ENCODE measurements around the gene TCF7L1.

The TCF7L1 gene

GRCh38 chr2:85230679-85231467 is 97.7 kb downstream of the TCF7L1 start:
- no peak for DNase-seq (ENCODE audit: low read depth)

DNA sequence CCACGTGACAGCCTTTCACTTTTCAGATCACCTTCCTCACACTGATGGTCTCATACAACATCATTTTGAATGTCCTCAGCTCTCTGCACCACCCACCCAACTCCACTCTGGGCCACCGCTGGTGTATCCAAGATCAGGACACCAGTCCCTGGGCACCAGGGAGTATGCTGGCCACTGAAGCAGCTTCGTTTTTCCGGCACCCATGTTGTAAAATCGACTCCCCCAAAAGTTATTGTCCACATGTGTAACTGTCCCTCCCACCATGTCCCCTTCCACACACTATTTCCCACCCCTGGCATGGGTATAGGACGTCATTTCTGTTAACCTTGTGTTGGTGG is 98.2 kb downstream of the TCF7L1 start:
- DNase-seq (ENCODE audit: low read depth), result no peak

DNA sequence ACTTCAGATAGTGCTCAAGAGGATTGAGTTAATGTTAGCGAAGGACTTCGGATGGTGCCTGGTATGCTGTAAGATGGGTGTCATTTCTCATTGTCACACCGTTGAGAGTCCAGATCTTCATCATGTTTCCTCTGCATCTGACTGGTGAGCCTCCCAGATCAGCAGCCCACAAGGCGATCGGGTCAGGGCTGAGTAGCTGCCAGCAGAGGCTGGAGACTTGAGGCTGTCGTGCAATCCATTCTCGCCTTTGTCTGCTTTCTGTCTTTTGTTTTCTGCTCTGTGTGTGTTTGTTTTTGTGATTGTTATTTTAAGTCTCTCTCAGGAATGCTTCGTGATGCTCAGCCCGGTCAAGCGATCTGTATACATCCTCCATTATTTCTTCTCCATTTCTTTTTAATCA is 98.8 kb downstream of the TCF7L1 start:
- DNase-seq (ENCODE audit: low read depth), result no peak

- no peak for DNase-seq (ENCODE audit: low read depth)
Measured at GRCh38 chr2:85234868-85235267, 101.7 kb downstream of the TCF7L1 start.

- no peak for DNase-seq (ENCODE audit: low read depth)
Measured at GRCh38 chr2:85235281-85235680, 102.1 kb downstream of the TCF7L1 start.

GRCh38 chr2:85236084-85236483 is 102.9 kb downstream of the TCF7L1 start:
- DNase-seq (ENCODE audit: low read depth), result no peak

DNA sequence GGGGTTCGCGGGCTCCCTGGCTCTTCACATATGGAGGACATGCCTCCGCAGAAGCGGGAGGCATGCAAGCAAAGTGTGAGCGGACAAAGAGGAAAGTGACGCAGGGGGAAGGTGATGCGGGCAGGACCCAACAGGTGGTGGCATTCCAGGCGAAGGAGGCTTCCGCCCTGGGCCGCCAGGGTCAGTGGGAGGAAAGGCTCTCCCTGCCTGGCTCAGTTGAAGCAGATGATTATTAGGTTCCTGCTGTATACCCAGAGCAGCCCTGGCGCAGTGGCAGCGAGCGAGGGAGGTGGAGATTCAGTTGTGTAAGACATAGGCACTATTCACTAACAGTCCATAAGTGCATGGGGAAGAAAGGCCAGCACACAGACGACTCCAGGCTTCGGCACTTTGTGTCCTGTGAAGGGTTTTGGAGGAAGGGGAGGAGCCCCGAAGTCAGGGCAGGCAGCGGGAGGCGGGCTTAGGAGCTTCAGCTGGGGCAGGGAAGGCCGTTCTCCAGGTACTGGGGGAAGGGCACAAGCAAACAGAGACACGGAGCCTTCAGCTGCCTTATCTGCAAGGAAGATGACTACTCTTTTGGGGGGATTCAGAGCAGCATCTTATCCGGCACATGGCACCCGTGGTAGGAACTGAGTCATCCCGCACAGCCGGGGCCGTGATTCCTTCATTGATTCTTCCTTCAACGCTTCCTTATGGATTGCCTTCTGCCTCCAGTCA is 104.8 kb downstream of the TCF7L1 start:
- no peak for DNase-seq (ENCODE audit: low read depth)

DNA sequence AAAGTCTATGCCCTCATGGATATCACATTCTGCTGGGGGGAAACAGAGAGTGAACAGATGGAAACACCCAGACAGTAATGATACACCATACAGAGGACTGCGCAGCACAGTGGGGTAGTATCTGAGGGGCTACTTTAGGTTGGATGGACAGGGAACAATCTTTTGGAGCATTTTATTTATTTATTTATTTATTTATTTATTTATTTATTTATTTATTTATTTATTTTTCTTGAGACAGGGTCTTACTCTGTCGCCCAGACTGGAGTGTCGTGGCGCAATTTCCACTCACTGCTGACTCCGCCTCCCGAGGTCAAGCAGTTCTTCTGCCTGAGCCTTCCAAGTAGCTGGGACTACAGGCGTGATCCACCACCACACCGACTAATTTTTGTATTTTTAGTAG is 105.4 kb downstream of the TCF7L1 start:
- no peak for DNase-seq (ENCODE audit: low read depth)

GRCh38 chr2:85239102-85239501 is 105.9 kb downstream of the TCF7L1 start:
- no peak for DNase-seq (ENCODE audit: low read depth)

DNA sequence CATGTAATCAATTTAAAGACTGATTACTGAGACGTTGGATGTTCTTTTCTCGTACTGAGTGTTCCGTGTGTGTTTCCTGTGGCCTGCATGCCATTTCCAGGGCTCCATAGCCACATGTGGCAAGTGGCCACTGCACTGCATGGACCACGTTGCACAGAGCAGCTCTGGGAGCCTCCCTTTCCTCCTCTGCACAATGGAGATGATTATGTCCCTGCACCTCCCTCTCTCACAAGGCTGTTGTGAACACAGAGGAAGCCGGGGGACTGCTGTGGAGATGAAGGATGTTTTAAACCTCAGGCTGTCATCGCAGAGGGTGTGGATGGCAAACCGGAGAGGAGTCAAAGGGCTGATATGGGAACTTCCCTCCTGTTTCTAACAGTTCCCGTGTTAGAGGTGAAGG is 106.9 kb downstream of the TCF7L1 start:
- DNase-seq (ENCODE audit: low read depth), result no peak

- DNase-seq (ENCODE audit: low read depth), result no peak
Measured at GRCh38 chr2:85242321-85242720, 109.1 kb downstream of the TCF7L1 start.

DNA sequence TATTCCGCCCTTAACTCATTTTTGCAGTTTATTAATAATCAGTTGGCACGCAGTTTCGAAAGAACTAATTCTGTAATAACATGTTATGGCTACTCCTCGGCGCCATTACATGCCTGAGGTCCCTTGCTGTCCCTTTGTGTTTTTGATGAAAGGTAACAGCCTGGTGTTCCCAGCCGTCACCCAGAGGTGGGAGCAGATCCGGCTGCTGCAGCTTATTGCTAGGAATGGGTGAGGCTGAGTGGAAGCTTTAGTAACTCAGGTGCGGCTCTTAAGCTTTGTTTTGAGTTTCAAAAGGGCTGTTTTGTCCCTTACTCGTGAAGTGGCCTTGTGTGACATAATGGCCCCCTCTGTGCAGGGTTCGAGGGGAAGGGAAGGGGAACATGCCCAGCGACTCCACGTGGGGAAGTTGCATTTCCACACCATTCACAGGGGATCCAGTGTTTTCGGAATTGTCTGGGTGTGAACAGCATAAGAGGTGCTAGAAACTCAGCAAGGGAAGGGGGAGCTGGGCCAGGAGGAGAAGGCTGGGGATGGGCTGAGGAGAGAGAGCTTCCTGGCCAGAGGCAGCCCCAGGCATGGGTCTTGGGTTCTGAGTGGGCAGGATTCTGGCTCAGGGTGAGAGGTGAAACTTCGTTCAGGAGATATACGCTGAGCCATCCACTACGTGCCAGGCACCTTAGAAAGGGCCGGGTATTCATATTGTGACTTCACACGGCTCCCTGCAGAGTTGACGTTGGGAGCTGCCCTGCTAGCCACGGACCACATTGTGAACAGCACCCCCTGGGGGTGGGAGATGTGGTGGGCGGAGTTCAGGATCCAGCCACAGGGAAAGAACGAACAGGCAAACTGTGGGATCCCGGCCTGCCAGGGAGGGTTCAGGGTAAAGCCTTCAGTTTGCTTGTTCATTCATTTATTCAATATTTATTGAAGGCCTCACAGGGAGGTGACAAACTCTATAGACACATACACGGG is 110.2 kb downstream of the TCF7L1 start:
- DNase-seq (ENCODE audit: low read depth), result peak; percentile 1

GRCh38 chr2:85244828-85245227 is 111.6 kb downstream of the TCF7L1 start:
- DNase-seq (ENCODE audit: low read depth), result no peak

DNA sequence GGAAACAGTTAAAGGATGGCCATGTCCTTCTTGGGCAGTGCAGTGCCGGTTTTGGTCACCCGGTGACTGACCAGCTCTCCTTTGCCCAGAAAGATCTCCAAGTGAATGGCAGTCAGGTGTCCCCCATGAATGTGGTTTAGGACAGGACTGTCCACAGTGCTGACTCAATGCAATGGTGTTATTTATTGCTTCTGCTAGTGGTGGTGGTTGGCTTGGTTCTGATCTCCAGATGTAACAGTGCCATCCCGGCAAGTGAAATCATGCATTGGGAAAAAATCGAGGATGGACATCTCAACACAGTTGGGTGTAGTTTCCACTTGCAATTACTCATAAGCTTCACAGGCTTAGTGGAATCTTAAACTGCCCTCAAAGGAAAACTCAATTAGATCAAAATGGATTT is 112.7 kb downstream of the TCF7L1 start:
- DNase-seq (ENCODE audit: low read depth), result no peak

DNA sequence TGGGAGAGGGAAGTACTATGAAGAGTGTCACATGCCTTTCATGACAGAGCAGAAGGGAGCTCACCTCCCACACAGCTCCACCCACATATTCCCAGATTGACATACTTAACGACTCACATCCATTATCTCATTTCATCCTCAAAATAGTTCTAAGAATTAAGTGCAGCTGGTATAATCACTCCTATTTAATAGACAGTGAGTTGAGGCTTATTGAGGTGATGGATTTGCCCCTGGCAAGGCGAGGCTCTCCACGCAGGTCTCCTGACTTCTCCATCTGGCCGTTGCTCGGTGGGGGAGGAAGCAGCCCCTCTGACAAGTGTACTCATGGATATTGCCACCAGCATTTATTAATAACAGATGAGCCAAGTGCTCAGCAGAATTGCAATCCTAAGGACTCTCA is 113.2 kb downstream of the TCF7L1 start:
- no peak for DNase-seq (ENCODE audit: low read depth)

DNA sequence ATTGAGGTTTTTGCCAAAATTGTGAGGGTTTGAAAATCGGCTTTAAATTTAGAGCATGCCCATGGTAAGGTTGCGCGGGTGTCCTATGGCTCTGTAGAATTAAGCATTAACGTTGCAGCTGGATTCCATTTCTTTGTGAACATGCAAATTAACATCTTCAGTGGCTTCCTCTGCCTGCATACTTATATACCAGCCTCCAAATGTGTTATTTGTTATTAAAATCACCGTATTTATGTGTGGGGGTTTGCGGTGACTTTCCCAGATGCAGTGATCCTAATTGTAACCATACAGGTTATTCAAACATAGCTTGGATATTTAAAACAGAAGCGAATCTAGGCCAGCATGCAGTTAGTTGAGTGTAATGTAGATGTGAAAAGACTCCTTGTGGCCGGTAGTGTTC is 114.4 kb downstream of the TCF7L1 start:
- DNase-seq (ENCODE audit: low read depth), result no peak

- DNase-seq (ENCODE audit: low read depth), result no peak
Measured at GRCh38 chr2:85248773-85249509, 115.7 kb downstream of the TCF7L1 start.

DNA sequence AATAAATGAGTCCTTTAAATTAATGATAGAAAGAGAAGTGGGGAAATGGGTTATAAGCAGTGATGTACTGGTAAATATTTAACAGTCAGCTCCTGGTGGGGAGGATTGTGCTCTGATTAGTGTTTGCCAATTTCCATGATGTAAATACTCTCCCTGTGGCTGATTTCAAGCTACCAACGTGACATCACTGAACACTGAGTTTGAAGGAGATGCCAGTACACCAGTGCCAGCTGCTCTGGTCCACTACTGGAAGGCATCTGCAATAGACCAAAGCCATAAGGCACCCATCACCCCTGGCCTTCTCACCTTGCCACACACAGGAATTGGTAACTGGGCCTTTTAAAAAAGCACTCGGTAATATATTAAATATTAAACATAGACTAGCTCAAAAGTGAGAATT is 116.9 kb downstream of the TCF7L1 start:
- no peak for DNase-seq (ENCODE audit: low read depth)

- no peak for DNase-seq (ENCODE audit: low read depth)
Measured at GRCh38 chr2:85251070-85251616, 118.0 kb downstream of the TCF7L1 start.

DNA sequence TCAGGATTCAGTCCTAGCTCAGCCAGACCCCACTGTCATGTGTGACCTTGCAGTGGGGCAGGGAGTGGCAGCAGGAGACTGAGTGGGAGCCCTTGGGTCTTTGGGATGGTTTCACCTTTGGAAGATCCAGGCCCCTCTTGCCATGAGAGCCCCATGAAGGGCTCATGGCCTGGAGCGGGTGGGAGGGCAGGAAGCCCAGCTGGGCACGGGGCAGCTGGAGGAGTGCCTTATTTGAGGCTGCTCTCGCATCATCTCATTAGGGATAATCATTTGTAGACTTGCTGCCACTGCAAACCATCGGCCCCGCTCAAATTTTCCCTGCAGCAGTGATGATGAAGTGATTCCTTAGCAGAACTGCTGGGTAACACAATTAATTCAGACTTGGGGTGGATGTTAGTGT is 120.7 kb downstream of the TCF7L1 start:
- DNase-seq (ENCODE audit: low read depth), result no peak

DNA sequence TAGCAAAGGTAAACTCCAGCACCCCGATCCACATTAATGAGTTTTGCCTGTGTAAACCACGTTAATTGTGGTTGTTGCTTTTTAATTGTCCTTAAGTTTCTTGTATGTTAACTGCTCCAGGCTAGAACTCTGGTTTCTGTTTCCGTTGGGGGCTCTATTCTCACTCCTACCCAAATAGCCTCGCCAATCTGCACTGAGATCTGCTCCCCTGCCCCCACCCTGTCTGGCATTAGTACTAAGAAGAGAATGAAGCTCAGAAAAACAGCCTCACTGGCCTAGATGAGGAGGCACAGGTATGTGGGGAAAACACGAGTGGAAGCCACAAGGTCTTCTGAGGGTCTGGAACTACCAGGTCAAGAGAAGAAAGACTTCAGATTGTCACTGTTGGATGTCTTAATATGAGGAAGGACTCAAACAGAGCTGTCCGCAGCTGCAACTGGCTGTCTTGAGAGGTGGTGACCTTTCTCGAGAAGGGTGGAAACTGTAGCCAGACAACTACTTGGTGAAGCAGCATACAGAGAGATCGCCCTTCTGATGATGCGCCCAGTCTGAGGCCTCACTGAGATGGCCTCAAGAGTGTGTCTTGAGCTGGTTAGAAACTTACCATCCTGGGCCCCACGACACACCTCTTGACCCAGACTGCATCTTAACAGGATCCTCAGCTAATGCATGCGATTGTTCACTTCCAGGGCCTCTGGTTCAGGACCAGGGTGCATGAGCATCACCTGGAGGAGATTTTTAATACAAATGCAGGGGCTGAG is 121.5 kb downstream of the TCF7L1 start:
- no peak for DNase-seq (ENCODE audit: low read depth)
